GM19193 (cell line): ENCODE measurements around the gene TLR6.

ENCODE experiments used
- POLR2A ChIP-seq: IDR thresholded peaks from 4 replicates; pipeline ENCODE4 v1.6.1; 2011; ENCODE audit not compliant: insufficient read depth, insufficient read length; ENCODE audit errors: extremely low read depth

Gene TLR6

GRCh38 chr4:38873290-38873944 is 16.8 kb upstream of the TLR6 start:
- no peak for TF ChIP-seq POLR2A

GRCh38 chr4:38872620-38873019 is 16.0 kb upstream of the TLR6 start:
- no peak for TF ChIP-seq POLR2A

GRCh38 chr4:38871593-38871992 is 15.0 kb upstream of the TLR6 start:
- TF ChIP-seq POLR2A: no peak

GRCh38 chr4:38870098-38870808 is 13.6 kb upstream of the TLR6 start:
- TF ChIP-seq POLR2A: no peak

GRCh38 chr4:38869511-38869910 is 12.9 kb upstream of the TLR6 start:
- no peak for TF ChIP-seq POLR2A

GRCh38 chr4:38868059-38868960 is 11.7 kb upstream of the TLR6 start:
- no peak for TF ChIP-seq POLR2A

- TF ChIP-seq POLR2A: peak; percentile 37
Measured at GRCh38 chr4:38867478-38868058, 11.0 kb upstream of the TLR6 start, which contains the start of gene FAM114A1. Gene FAM114A1 (plus strand): TSS chr4:38867806. CDS start chr4:38878079, 10,273 bp downstream.

- no peak for TF ChIP-seq POLR2A
Measured at GRCh38 chr4:38866973-38867477, 10.4 kb upstream of the TLR6 start.

- TF ChIP-seq POLR2A: no peak
Measured at GRCh38 chr4:38865445-38865844, 8.8 kb upstream of the TLR6 start.

- TF ChIP-seq POLR2A: no peak
Measured at GRCh38 chr4:38861791-38862190, 5.2 kb upstream of the TLR6 start.

GRCh38 chr4:38860788-38861424 is 4.3 kb upstream of the TLR6 start:
- TF ChIP-seq POLR2A: no peak

- no peak for TF ChIP-seq POLR2A
Measured at GRCh38 chr4:38859501-38859900, 2.9 kb upstream of the TLR6 start.

GRCh38 chr4:38858097-38858420 is 1.4 kb upstream of the TLR6 start:
- no peak for TF ChIP-seq POLR2A

GRCh38 chr4:38857354-38858096 is 908 bp upstream of the TLR6 start:
- no peak for TF ChIP-seq POLR2A

GRCh38 chr4:38856046-38856445 is 571 bp downstream of the TLR6 start:
- TF ChIP-seq POLR2A: no peak

- TF ChIP-seq POLR2A: no peak
Measured at GRCh38 chr4:38855466-38855865, 1.2 kb downstream of the TLR6 start.
